GM06990 (cell line): ENCODE data around the gene ZPR1.
"Not testable (repeated sequence)": the region's sequence is repeated elsewhere in the genome, so short reads cannot be mapped to it uniquely, and the experiment has no call there.

Experiments used
- DNase-seq: peaks from one replicate; pipeline ENCODE4 v3.0.0-alpha.2; 2011; ENCODE audit not compliant: insufficient read length; ENCODE audit errors: extremely low read depth
- H3K27me3 ChIP-seq: replicated peaks from 2 replicates; pipeline ENCODE4 v1.6.0; 2011; ENCODE audit warnings: low read length; ENCODE audit not compliant: control insufficient read depth, insufficient read depth
- H3K36me3 ChIP-seq: 2 replicates; pipeline ENCODE4 v1.5.1; 2011; ENCODE audit warnings: low read length; ENCODE audit not compliant: control insufficient read depth, insufficient read depth
- H3K4me3 ChIP-seq: replicated peaks from 2 replicates; pipeline ENCODE4 v1.5.1; 2011; ENCODE audit warnings: low read depth, mild to moderate bottlenecking, control low read depth, low read length
- CTCF ChIP-seq: IDR thresholded peaks from 2 replicates; pipeline ENCODE4 v1.5.1; 2011; ENCODE audit warnings: low read length, control low read depth, mild to moderate bottlenecking, inconsistent platforms; ENCODE audit not compliant: insufficient read depth, poor library complexity, severe bottlenecking

ZPR1 gene

GRCh38 chr11:116772443-116773202, 15.2 kb downstream of the ZPR1 start, which contains the start of gene BUD13:
TSS of gene BUD13 (minus strand) at chr11:116772987. CDS start at chr11:116772964, 23 bp downstream.
- no peak for TF ChIP-seq CTCF
- peak within 1 kb of the TSS; percentile 82 for H3K4me3 ChIP-seq
- DNase-seq: peak; percentile 95
- H3K27me3 ChIP-seq: no peaks in the 10 kb centered on the region
- peaks cover 4% of the 10 kb centered on the region for H3K36me3 ChIP-seq

- peaks cover 4% of the 10 kb centered on the region for H3K36me3 ChIP-seq
- H3K27me3 ChIP-seq: no peaks in the 10 kb centered on the region
- TF ChIP-seq CTCF: no peak
- no peak for DNase-seq
- H3K4me3 ChIP-seq: peak overlapping the region; percentile 82
Observed at GRCh38 chr11:116771935-116772334, 15.9 kb downstream of the ZPR1 start.

GRCh38 chr11:116762132-116762531, 25.7 kb downstream of the ZPR1 start:
- TF ChIP-seq CTCF: no peak
- Histone ChIP-seq H3K27me3 (no peaks in the 10 kb centered on the region), H3K4me3 (no peak overlapping the region), H3K36me3 (peaks cover 8% of the 10 kb centered on the region)
- no peak for DNase-seq

GRCh38 chr11:116756044-116756443, 31.8 kb downstream of the ZPR1 start:
- not testable (repeated sequence) for H3K36me3 ChIP-seq, H3K27me3 ChIP-seq, H3K4me3 ChIP-seq, DNase-seq

GRCh38 chr11:116750070-116750718, 37.6 kb downstream of the ZPR1 start:
- DNase-seq: no peak
- H3K36me3 ChIP-seq: peaks cover 10% of the 10 kb centered on the region
- H3K4me3 ChIP-seq: no peak overlapping the region
- H3K27me3 ChIP-seq: no peaks in the 10 kb centered on the region
- TF ChIP-seq CTCF: no peak

GRCh38 chr11:116742104-116742503, 45.7 kb downstream of the ZPR1 start:
- no peaks in the 10 kb centered on the region; the same call in none of the 2 replicates for H3K36me3 ChIP-seq
- no peak overlapping the region for H3K4me3 ChIP-seq
- no peaks in the 10 kb centered on the region for H3K27me3 ChIP-seq
- TF ChIP-seq CTCF: no peak
- no peak for DNase-seq
